Measurements from ENCODE around the gene ASTE1. TPM values are rescaled to one million over a fixed set of nuclear protein-coding genes. Genes with fewer than 3 reads are reported as not detected.

Gene ASTE1
- total RNA-seq, 1 experiment from 2014 or later: 2.7 TPM

DNA sequence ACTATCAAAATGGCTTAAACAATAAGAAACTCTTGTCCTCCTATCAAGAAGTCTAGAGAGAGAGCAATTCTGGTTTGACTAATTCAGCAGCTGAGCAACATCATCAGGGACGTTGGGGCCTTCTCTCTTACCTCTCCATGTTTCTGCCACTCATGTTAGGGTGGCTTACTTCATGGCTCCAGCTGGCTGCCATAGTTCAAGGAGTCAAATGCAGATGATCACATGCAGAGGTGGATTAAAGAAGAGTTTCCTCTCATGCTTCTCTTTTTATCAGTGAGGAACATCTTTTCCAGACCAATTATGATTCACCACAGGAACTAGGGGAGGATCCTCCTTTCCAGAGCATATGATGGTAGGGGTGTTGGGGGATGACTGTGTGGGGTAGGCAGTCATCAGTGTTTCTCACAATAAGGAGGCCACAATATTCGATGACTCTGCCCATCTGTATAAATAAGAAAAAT, 45.5 kb upstream of the ASTE1 start:
- intact Hi-C loops (cut with micrococcal nuclease): no loop called here
- no peaks in the 10 kb centered on the region for H3K27me3 Mint-ChIP-seq (ENCODE audit: insufficient read depth, unreplicated experiment)
- BruUV-seq (replicated peaks): no TSS peak
- H3K4me1 Mint-ChIP-seq (ENCODE audit: insufficient read depth, unreplicated experiment): no peaks in the 10 kb centered on the region
- no peak overlapping the region for H3K27ac Mint-ChIP-seq (ENCODE audit: low read depth, unreplicated experiment)
- H3K4me3 Mint-ChIP-seq (ENCODE audit: unreplicated experiment): no peak overlapping the region
- POLR2A ChIA-PET: no interaction called here
- DNase-seq (ENCODE audit: unreplicated experiment): no peak
- CTCF ChIA-PET: interaction anchor here (1.1 kb wide), 1 partner anchor 16 kb away, joined by 3 read pairs; no protein-coding TSS in a partner anchor
- H3K9me3 Mint-ChIP-seq (ENCODE audit: unreplicated experiment): no peaks in the 10 kb centered on the region
- TF ChIP-seq, protein P1, sequence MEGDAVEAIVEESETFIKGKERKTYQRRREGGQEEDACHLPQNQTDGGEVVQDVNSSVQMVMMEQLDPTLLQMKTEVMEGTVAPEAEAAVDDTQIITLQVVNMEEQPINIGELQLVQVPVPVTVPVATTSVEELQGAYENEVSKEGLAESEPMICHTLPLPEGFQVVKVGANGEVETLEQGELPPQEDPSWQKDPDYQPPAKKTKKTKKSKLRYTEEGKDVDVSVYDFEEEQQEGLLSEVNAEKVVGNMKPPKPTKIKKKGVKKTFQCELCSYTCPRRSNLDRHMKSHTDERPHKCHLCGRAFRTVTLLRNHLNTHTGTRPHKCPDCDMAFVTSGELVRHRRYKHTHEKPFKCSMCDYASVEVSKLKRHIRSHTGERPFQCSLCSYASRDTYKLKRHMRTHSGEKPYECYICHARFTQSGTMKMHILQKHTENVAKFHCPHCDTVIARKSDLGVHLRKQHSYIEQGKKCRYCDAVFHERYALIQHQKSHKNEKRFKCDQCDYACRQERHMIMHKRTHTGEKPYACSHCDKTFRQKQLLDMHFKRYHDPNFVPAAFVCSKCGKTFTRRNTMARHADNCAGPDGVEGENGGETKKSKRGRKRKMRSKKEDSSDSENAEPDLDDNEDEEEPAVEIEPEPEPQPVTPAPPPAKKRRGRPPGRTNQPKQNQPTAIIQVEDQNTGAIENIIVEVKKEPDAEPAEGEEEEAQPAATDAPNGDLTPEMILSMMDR (IDR thresholded peaks at IDR 0.05; ENCODE audit: unreplicated experiment): no peak
- no peaks in the 10 kb centered on the region for H3K36me3 Mint-ChIP-seq (ENCODE audit: insufficient read depth, unreplicated experiment)

- H3K4me3 Mint-ChIP-seq (ENCODE audit: unreplicated experiment): no peak overlapping the region
- no peaks in the 10 kb centered on the region for H3K4me1 Mint-ChIP-seq (ENCODE audit: insufficient read depth, unreplicated experiment)
- H3K36me3 Mint-ChIP-seq (ENCODE audit: insufficient read depth, unreplicated experiment): no peaks in the 10 kb centered on the region
- no peak for DNase-seq (ENCODE audit: unreplicated experiment)
- no peak overlapping the region for H3K27ac Mint-ChIP-seq (ENCODE audit: low read depth, unreplicated experiment)
- ChIA-PET POLR2A (no interaction called here), CTCF (interaction anchor here (0.6 to 0.8 kb wide), 2 partner anchors 135 to 1068 kb away, joined by 3 to 4 read pairs; no protein-coding TSS in a partner anchor)
- intact Hi-C loops (cut with micrococcal nuclease): no loop called here
- TF ChIP-seq, protein P1 (IDR thresholded peaks at IDR 0.05; ENCODE audit: unreplicated experiment): no peak
- BruUV-seq (replicated peaks): no TSS peak
- H3K9me3 Mint-ChIP-seq (ENCODE audit: unreplicated experiment): no peaks in the 10 kb centered on the region
- H3K27me3 Mint-ChIP-seq (ENCODE audit: insufficient read depth, unreplicated experiment): no peaks in the 10 kb centered on the region
These were observed 41.4 kb upstream of the ASTE1 start for GRCh38 chr3:131067983-131068382.

GRCh38 chr3:131053043-131053859, 26.6 kb upstream of the ASTE1 start:
- Mint-ChIP-seq H3K9me3 (ENCODE audit: unreplicated experiment) (no peaks in the 10 kb centered on the region), H3K4me1 (ENCODE audit: insufficient read depth, unreplicated experiment) (no peaks in the 10 kb centered on the region), H3K36me3 (ENCODE audit: insufficient read depth, unreplicated experiment) (no peaks in the 10 kb centered on the region), H3K27ac (ENCODE audit: low read depth, unreplicated experiment) (no peak overlapping the region), H3K27me3 (ENCODE audit: insufficient read depth, unreplicated experiment) (no peaks in the 10 kb centered on the region), H3K4me3 (ENCODE audit: unreplicated experiment) (no peak overlapping the region)
- TF ChIP-seq, protein P1 (IDR thresholded peaks at IDR 0.05; ENCODE audit: unreplicated experiment): peak; percentile 11
- ChIA-PET POLR2A (no interaction called here), CTCF (interaction anchor here (0.7 to 1.5 kb wide), 7 partner anchors 9 to 742 kb away, joined by 3 to 4 read pairs (median 3); no protein-coding TSS in a partner anchor)
- DNase-seq (ENCODE audit: unreplicated experiment): no peak
- intact Hi-C loops (cut with micrococcal nuclease): loop anchor here (10.0 kb wide), 1 partner anchor 482 kb away; no protein-coding TSS in a partner anchor
- no TSS peak for BruUV-seq (replicated peaks)

- intact Hi-C loops (cut with micrococcal nuclease): loop anchor here (10.0 kb wide), 1 partner anchor 485 kb away; no protein-coding TSS in a partner anchor
- POLR2A ChIA-PET: no interaction called here
- peaks cover under 1% of the 10 kb centered on the region for H3K9me3 Mint-ChIP-seq (ENCODE audit: unreplicated experiment)
- H3K4me1 Mint-ChIP-seq (ENCODE audit: insufficient read depth, unreplicated experiment): no peaks in the 10 kb centered on the region
- no peak overlapping the region for H3K27ac Mint-ChIP-seq (ENCODE audit: low read depth, unreplicated experiment)
- no peaks in the 10 kb centered on the region for H3K36me3 Mint-ChIP-seq (ENCODE audit: insufficient read depth, unreplicated experiment)
- DNase-seq (ENCODE audit: unreplicated experiment): no peak
- H3K4me3 Mint-ChIP-seq (ENCODE audit: unreplicated experiment): no peak overlapping the region
- CTCF ChIA-PET: no interaction called here
- H3K27me3 Mint-ChIP-seq (ENCODE audit: insufficient read depth, unreplicated experiment): no peaks in the 10 kb centered on the region
- BruUV-seq (replicated peaks): no TSS peak
- TF ChIP-seq, protein P1 (IDR thresholded peaks at IDR 0.05; ENCODE audit: unreplicated experiment): no peak
These were observed 23.4 kb upstream of the ASTE1 start for GRCh38 chr3:131050001-131050400.
